ENCODE measurements around the gene DNAI1.

Gene DNAI1

DNA sequence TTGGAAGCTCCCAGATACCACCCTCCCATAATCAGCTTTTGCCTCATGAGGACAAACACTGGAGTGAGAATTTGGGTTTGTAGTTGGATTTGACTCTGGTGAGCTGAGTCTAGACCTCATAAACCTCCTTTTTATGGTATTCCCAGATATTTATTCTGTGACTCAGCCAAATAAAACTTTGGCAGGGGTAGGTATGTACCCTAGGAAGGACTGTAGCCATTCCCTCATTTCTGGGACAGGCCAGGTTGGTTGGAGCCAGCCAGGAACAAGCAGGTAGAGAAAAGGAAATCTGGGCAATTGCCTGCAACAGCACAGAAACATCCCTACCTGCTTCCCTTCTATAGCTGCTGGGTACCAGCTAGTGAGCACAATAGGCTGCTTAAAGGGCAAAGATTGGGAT is 44.8 kb downstream of the DNAI1 start:
- no peak overlapping the region for H3K4me3 ChIP-seq (ENCODE audit: low read depth, low read length)
- in situ Hi-C loops (cut with HindIII; ENCODE audit: low sequenced_read_pairs): loop anchor here (10.0 kb wide), 2 partner anchors 79 to 111 kb away; partner anchors contain the start of gene RPP25L
- TF ChIP-seq, protein P1, sequence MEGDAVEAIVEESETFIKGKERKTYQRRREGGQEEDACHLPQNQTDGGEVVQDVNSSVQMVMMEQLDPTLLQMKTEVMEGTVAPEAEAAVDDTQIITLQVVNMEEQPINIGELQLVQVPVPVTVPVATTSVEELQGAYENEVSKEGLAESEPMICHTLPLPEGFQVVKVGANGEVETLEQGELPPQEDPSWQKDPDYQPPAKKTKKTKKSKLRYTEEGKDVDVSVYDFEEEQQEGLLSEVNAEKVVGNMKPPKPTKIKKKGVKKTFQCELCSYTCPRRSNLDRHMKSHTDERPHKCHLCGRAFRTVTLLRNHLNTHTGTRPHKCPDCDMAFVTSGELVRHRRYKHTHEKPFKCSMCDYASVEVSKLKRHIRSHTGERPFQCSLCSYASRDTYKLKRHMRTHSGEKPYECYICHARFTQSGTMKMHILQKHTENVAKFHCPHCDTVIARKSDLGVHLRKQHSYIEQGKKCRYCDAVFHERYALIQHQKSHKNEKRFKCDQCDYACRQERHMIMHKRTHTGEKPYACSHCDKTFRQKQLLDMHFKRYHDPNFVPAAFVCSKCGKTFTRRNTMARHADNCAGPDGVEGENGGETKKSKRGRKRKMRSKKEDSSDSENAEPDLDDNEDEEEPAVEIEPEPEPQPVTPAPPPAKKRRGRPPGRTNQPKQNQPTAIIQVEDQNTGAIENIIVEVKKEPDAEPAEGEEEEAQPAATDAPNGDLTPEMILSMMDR (IDR thresholded peaks at IDR 0.05; ENCODE audit: low read depth, low read length, missing control alignments): no peak
- DNase-seq (ENCODE audit: low read depth): no peak

DNA sequence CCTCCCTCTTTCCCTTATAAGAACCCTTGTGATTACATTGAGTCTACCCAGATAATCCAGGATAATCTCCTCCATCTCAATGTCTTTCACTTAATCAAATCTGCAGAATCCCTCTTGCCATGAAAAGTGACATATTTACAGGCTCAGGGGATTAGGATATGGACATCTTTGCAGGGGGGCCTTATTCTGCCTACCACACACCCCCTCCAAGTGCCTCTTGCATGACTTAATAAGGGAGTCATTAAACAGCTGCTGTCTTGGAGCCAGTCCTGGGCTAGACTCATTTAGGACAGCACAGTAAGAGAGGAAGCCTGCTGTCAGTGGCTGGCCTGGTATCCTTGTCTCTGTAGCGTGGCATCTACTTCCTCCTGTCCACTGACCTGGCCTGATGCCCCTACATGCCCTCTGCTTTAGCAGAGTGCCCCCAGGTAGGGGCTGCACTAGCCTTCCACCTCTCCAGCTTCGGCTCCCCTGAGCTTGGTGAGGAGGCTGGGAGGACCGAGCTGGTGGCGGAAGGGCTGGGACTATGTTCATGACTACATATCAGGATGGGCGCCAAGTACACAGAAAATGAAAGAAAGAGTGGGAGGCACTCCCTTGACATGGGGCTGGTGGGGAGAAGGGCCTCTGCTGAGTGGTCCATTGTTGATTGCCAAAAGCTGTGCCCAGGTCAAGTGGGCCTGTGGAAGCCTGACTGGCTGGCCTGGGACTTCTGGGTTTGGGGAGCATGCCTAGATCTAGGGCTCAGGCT is 46.9 kb downstream of the DNAI1 start:
- in situ Hi-C loops (cut with HindIII; ENCODE audit: low sequenced_read_pairs): loop anchor here (10.0 kb wide), 2 partner anchors 81 to 109 kb away; partner anchors contain the start of gene RPP25L
- H3K4me3 ChIP-seq (ENCODE audit: low read depth, low read length): no peak overlapping the region
- no peak for DNase-seq (ENCODE audit: low read depth)
- TF ChIP-seq, protein P1 (IDR thresholded peaks at IDR 0.05; ENCODE audit: low read depth, low read length, missing control alignments): no peak

DNA sequence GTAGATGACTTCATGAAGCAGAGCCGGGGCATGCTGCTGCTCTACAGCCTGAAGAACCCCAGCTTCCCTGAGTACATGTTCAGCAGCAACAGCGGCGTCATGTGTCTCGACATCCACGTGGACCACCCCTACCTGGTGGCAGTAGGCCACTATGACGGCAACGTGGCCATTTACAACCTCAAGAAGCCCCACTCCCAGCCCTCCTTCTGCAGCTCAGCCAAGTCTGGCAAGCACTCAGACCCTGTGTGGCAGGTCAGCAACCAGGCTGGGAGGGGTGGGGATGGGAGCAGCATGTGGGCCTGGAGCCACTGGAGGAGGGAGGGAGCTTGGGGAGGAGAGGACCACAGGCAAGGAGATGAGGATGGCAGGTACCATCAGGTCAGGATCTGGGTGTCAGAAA is 48.0 kb downstream of the DNAI1 start:
- DNase-seq (ENCODE audit: low read depth): no peak
- no peak overlapping the region for H3K4me3 ChIP-seq (ENCODE audit: low read depth, low read length)
- in situ Hi-C loops (cut with HindIII; ENCODE audit: low sequenced_read_pairs): loop anchor here (10.0 kb wide), 2 partner anchors 82 to 108 kb away; partner anchors contain the start of gene RPP25L
- TF ChIP-seq, protein P1 (IDR thresholded peaks at IDR 0.05; ENCODE audit: low read depth, low read length, missing control alignments): no peak

DNA sequence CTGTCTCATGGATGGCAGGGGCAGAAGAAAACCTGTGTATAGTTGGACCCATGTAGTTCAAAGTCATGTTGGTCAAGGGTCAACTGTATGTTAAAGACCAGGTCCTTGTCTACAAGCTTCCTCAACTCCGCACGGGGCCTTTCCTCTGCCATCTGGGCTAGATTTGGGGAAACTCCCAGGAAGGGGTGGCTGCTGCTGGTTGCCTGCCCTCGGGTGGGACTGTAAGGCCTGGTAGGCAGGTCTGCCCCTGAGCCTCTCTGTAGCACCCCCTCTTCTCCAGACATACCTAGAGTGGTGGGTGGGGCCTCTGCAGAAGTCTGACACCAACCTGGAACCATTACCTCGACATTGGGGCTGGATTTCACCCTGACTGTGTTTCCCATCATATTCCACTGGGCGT is 49.0 kb downstream of the DNAI1 start:
- TF ChIP-seq, protein P1 (IDR thresholded peaks at IDR 0.05; ENCODE audit: low read depth, low read length, missing control alignments): no peak
- DNase-seq (ENCODE audit: low read depth): no peak
- no peak overlapping the region for H3K4me3 ChIP-seq (ENCODE audit: low read depth, low read length)
- in situ Hi-C loops (cut with HindIII; ENCODE audit: low sequenced_read_pairs): loop anchor here (10.0 kb wide), 2 partner anchors 83 to 107 kb away; partner anchors contain the start of gene RPP25L

DNA sequence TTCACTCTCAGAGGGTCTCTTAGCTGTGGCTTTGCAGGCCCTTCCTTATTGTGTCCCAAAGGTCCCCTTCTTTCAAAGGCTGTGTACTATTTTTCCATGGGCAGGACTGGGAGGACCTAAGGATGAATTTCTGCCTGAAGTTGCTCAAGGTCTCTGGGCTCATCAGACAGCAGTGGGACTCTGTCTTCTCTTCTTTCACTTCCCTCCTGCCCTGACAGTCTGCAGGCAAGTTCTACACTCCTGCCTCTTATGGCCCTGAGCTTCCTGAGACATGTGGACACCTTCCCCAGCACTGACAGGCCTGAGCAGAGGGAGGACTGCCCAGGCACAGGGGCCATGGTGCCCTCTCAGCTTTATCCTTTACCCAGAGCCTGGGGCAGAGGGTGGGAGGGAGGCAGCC is 49.4 kb downstream of the DNAI1 start:
- DNase-seq (ENCODE audit: low read depth): no peak
- H3K4me3 ChIP-seq (ENCODE audit: low read depth, low read length): no peak overlapping the region
- TF ChIP-seq, protein P1 (IDR thresholded peaks at IDR 0.05; ENCODE audit: low read depth, low read length, missing control alignments): no peak
- in situ Hi-C loops (cut with HindIII; ENCODE audit: low sequenced_read_pairs): loop anchor here (10.0 kb wide), 2 partner anchors 83 to 107 kb away; partner anchors contain the start of gene RPP25L

DNA sequence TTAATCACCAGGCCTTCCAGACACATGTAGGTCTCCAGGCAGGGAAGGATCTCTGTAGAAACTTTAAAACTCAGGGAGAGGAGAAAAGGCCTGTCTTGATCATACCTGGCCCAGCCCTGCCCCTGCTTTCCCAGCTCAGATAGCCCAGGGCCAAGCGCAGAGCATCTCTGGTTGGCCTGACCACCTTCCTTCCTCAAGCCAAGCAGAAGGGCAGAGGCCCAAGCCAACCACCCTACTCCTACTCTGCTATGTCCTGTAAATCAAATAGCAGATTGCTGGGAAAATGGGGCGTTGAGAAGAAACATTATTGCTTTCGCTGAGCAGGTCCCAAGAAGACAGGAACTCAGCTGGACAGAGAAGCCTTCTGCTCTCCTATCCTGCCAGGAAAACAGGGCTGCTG is 49.9 kb downstream of the DNAI1 start:
- no peak for DNase-seq (ENCODE audit: low read depth)
- in situ Hi-C loops (cut with HindIII; ENCODE audit: low sequenced_read_pairs): loop anchor here (10.0 kb wide), 2 partner anchors 84 to 106 kb away; partner anchors contain the start of gene RPP25L
- TF ChIP-seq, protein P1 (IDR thresholded peaks at IDR 0.05; ENCODE audit: low read depth, low read length, missing control alignments): no peak
- H3K4me3 ChIP-seq (ENCODE audit: low read depth, low read length): no peak overlapping the region

Data from astrocyte of the cerebellum (primary cell).